Psoas muscle (tissue), 8 donors: ENCODE results near the gene CCL25. TPM values are rescaled to one million over a fixed set of nuclear protein-coding genes. Genes with fewer than 3 reads are reported as not detected.

Experiments used
- ATAC-seq, 4 donors: fragments of 200-7000 bp; cut with Tn5 transposase; one replicate each; pipeline ENCODE4 v1.9.1; 2020; ENCODE audit warnings: moderate library complexity in 3 of 4, mild to moderate bottlenecking in 2 of 4
- DNase-seq, 2 donors: peaks; one replicate each; pipeline ENCODE4 v3.0.0-alpha.2; 2020
- H3K27ac ChIP-seq: fragments of 200-600 bp; one replicate; pipeline ENCODE4 v1.8.0; 2022
- H3K27me3 ChIP-seq, 3 donors: fragments of 200-600 bp in 1 of 3; one replicate each; pipeline versions ENCODE4 v1.6.1 to v1.8.0; 2013 to 2022; ENCODE audit warnings: low read length in 2 of 3, mild to moderate bottlenecking in 2 of 3, moderate library complexity in 1 of 3; ENCODE audit not compliant: insufficient read depth in 3 of 3
- H3K36me3 ChIP-seq, 2 donors: fragments of 200-600 bp in 1 of 2; one replicate each; pipeline versions ENCODE4 v1.6.1 to v1.8.0; 2013 to 2022; ENCODE audit warnings: low read depth in 1 of 2, mild to moderate bottlenecking in 1 of 2, moderate library complexity in 1 of 2; ENCODE audit not compliant: insufficient read depth in 1 of 2
- H3K4me1 ChIP-seq: fragments of 200-600 bp; one replicate; pipeline ENCODE4 v1.8.0; 2022
- H3K4me3 ChIP-seq: fragments of 200-600 bp; one replicate; pipeline ENCODE4 v1.8.0; 2022; ENCODE audit warnings: mild to moderate bottlenecking
- H3K9me3 ChIP-seq: fragments of 200-600 bp; one replicate; pipeline ENCODE4 v1.8.0; 2022
- WGBS, 3 donors: extraction: QIAGEN DNeasy Blood & Tissue Kit; methylation state at CpG; one replicate each; pipeline versions ENCODE4 v1.1.6 to v1.1.7; 2013; 5-methylcytosine and 5-hydroxymethylcytosine counted together
- intact Hi-C, 2 donors: fragments of 100-400 bp; cut with DNase I; formaldehyde crosslinking; loops; one replicate each; pipeline versions ENCODE4 v1.11.0 to v1.14.2; 2022
- polyA plus RNA-seq, 3 donors: library from polyadenylated mRNA; stranded (reverse); fragments of 200-250 nt; gene quantifications; one replicate each; pipeline ENCODE4 v1.2.3, GENCODE V29; 2013
- total RNA-seq, 4 donors: library from RNA; stranded (reverse); fragmentation: NEBNext Ultra II Directional in 2 of 4; extraction: Animal tissue kit (Norgen Biotek cat#: 25700) in 2 of 4; gene quantifications; one replicate each; pipeline versions ENCODE4 v1.2.1 to v1.2.4, GENCODE V29; 2021 to 2023
- TF ChIP-seq, protein P1 (sequence below): fragments of 200-600 bp; IDR thresholded peaks from one replicate; pipeline ENCODE4 v1.8.0; 2022; ENCODE audit warnings: antibody characterized with exemption
- donor health status: healthy with polysubstance abuse.
- donor health status: DM: no; HTN: no; CAD: no; lungs with moderate emphysema.
- donor health status: Bipolar disorder and iron deficiency.
- donor health status: healthy.
- donor health status: DM: yes; HTN: yes; CAD: no.
- donor health status: DM: no; HTN: no; CAD: no.
- donor health status: DM: no; HTN: no; CAD: no.
- donor health status: DM: yes; HTN: yes; CAD: no.

The CCL25 gene
- total and polyA plus RNA-seq, 7 donors, result 0.22 TPM; not detected in 6

DNA sequence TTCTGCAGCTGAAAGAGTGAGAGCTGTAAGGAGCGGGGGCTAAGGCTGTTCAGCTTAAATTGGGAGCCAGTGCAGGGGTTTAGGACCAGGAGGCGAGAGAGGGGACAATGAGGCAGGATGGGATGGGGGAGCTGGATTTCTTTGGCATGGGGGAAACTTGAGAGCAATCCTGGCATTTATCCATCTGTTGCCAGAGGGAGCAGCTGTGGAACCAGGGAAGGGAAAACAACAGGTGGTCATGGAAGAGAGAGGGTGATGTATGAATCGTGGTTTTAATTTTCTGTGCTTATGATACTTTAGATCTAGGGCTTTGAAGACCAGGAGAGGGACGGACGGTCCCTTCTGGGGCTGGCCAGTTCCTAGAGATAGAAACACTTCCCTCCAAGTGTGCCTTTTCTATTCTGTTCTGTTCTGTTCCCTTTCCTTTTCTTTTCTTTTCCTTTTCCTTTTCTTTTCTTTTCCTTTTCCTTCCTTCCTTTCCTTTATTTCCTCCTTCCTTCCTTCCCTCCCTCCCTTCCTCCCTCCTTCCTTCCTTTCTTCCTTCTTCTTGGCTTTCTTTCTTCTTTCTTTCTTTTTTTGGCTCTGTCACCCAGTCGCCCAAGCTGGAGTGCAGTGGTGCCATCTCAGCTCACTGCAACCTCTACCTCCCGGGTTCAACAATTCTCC, 16.0 kb upstream of the CCL25 start:
- H3K4me1 ChIP-seq, result no peaks in the 10 kb centered on the region

DNA sequence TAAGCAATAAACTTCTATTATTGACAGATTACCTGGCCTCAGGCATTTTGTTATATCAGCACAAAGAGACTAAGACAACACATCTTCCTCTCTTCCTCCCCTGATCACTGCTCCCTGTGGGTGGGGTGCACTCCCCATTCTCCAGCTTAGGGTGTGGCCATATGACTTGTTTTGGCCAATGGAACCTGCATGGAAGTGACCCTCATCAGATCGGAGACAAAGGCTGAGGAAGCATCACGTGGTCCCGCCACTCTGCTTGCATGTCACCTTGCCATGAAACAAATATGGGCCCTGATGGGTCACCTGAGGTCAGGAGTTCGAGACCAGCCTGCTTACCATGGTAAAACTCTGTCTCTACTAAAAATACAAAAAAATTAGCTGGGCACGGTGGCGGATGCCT, 13.7 kb upstream of the CCL25 start:
- Histone ChIP-seq H3K4me3 (no peak overlapping the region), H3K27me3 (peaks cover 0 to 37% (median 0%) of the 10 kb centered on the region in 3 donors), H3K4me1 (no peaks in the 10 kb centered on the region), H3K9me3 (no peaks in the 10 kb centered on the region), H3K27ac (no peak overlapping the region), H3K36me3 (no peaks in the 10 kb centered on the region)
- no peak for ATAC-seq
- TF ChIP-seq, protein P1, sequence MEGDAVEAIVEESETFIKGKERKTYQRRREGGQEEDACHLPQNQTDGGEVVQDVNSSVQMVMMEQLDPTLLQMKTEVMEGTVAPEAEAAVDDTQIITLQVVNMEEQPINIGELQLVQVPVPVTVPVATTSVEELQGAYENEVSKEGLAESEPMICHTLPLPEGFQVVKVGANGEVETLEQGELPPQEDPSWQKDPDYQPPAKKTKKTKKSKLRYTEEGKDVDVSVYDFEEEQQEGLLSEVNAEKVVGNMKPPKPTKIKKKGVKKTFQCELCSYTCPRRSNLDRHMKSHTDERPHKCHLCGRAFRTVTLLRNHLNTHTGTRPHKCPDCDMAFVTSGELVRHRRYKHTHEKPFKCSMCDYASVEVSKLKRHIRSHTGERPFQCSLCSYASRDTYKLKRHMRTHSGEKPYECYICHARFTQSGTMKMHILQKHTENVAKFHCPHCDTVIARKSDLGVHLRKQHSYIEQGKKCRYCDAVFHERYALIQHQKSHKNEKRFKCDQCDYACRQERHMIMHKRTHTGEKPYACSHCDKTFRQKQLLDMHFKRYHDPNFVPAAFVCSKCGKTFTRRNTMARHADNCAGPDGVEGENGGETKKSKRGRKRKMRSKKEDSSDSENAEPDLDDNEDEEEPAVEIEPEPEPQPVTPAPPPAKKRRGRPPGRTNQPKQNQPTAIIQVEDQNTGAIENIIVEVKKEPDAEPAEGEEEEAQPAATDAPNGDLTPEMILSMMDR, result no peak
- intact Hi-C loops, result no loop called here
- WGBS, 3 donors, result 71 to 75% (median 74%) methylated on average over 6 of the region's 6 CpGs
- DNase-seq, result no peak

More for the DNA sequence above, 16.0 kb upstream of the CCL25 start:
- Histone ChIP-seq H3K27ac (no peak overlapping the region), H3K27me3 (peaks cover 0 to 34% (median 0%) of the 10 kb centered on the region in 3 donors), H3K4me3 (no peak overlapping the region), H3K9me3 (no peaks in the 10 kb centered on the region), H3K36me3 (no peaks in the 10 kb centered on the region)
- DNase-seq (no peak), ATAC-seq (no peak)
- intact Hi-C loops, result no loop called here
- 35 to 56% (median 35%) methylated on average over 7 of the region's 7 CpGs for WGBS, 3 donors
- TF ChIP-seq, protein P1, result no peak

DNA sequence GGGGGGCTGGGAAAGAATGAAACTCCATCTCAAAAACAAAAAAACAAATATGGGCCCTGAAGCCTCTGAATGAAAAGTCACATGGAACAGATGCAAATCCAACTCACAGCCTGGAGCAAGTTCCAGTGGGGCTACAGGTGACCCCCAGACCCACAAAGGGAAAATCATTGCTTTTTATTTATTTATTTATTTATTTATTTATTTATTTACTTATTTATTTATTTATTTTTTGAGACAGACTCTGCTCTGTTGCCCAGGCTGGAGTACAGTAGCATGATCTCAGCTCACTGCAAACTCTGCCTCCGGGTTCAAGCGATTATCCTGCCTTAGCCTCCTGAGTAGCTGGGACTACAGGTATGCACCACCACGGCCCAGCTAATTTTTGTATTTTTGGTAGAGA, 13.3 kb upstream of the CCL25 start:
- H3K36me3 ChIP-seq, result no peaks in the 10 kb centered on the region
- H3K9me3 ChIP-seq, result no peaks in the 10 kb centered on the region
- no peak for DNase-seq
- TF ChIP-seq, protein P1, result no peak
- ATAC-seq, result no peak
- 96 to 98% (median 98%) methylated on average over 3 of the region's 3 CpGs for WGBS, 3 donors
- no peak overlapping the region for H3K27ac ChIP-seq
- no peaks in the 10 kb centered on the region for H3K4me1 ChIP-seq
- no peak overlapping the region for H3K4me3 ChIP-seq
- peaks cover 0 to 37% (median 0%) of the 10 kb centered on the region in 3 donors for H3K27me3 ChIP-seq
- intact Hi-C loops, result no loop called here

DNA sequence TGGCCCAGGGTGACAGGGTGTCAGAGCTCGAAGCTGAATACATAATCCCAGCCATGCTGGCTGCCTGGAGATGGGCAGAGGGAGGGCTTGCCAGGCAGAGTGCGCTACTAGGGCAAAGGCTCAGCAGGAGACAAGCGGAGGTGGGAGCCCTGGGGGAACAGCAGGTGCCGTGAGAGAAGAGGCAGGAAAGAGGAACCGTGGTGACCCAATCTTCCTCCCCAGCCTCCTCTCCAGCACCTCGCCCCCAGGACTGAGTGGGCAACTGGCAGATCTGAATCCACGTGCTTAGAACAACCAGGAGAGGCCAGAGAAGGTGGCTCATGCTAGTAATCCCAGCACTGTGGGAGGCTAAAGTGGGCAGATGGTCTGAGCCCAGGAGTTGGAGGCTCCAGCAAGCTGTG, 11.0 kb upstream of the CCL25 start:
- ATAC-seq, result no peak

More for the DNA sequence above, 11.0 kb upstream of the CCL25 start:
- Histone ChIP-seq H3K9me3 (no peaks in the 10 kb centered on the region), H3K4me3 (no peak overlapping the region), H3K27me3 (peaks cover 0 to 33% (median 0%) of the 10 kb centered on the region in 3 donors), H3K36me3 (no peaks in the 10 kb centered on the region), H3K27ac (no peak overlapping the region), H3K4me1 (no peaks in the 10 kb centered on the region)
- no peak for DNase-seq
- intact Hi-C loops, result no loop called here
- WGBS, 3 donors, result 42 to 58% (median 54%) methylated on average over 7 of the region's 7 CpGs
- TF ChIP-seq, protein P1, result no peak
